Measurements from ENCODE around the gene SLC6A2.
"Not testable (repeated sequence)": the region's sequence is repeated elsewhere in the genome, so short reads cannot be mapped to it uniquely, and the experiment has no call there.

Gene SLC6A2
- 0 reads per million in 2 experiments for total RNA-seq

DNA sequence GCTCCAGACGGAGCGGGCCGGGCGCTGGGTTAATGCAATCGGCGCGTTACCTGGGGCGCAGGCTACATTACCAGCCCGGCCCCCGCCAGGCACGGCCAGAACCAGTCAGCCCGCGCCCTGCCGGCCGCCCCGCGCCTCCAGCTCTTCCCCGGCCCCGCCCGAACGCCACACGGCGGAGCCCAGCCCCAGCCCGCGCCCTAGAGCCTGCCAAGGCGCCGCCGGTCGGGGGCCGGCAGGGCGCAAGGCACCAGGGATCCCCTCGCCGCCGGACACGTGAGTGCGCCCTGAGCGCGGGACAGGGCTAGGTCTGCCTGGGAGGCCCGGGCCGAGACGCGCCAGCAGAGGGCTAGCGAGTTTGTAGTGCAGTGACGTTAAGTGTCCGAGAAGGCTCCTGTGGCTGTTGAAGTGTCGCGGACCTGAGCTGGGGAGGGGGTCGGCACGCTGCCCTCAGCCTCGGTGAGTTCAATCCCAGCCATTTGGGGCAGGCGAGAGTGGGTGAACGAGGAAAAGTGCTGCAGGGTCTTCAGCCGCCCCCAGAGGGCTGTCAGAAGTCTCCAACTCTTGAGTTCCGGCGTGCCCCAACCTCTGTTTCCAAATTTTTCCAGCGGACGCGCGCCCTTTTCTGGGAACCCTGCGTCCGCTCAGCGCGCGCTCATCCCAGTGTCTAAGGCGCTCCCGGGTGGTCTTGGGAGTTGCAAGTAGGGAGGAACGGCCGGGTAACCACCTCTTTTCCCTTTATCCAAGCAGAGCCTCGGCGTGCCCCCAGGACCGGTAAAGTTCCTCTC, at the start of gene SLC6A2:
Gene SLC6A2, plus strand, starts transcription at position 92 of the 785 bp plus-strand sequence. CDS start 707 bp downstream, outside the sequence.
- DNase-seq (ENCODE audit: low read depth): no peak

DNA sequence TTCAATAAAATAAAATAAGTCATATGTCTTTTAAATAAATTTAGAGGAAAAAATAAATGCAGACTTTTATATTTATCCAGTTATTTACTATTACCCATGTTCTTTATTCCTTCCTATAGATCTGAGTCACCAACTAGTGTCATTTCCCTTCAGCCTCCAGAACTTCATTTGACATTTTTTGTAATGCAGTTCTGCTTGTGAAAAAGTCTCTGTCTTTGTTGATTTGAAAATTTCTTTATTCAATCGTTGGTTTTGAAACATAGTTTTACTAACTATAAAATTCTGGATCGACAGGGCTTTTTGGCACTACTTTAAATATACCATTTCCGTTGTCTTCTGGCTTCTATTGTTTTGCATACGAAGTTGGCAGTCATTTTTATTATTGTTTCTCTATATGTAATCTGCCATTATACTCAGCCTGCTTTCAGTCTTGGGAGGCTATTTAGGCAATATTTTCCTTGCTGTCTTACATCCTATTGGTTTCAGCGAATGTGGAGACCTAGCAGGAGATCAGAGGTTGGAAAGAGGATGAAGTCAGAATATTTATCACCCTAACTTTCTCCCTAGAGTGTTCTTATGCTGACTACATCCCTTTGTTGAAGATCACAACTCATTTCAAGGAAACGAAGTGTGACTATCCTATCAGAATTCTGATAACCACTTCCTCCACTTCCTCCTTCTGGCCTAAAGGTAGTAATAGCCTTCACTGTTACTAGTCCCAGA, 42.0 kb upstream of the SLC6A2 start:
- DNase-seq (ENCODE audit: low read depth): no peak

DNA sequence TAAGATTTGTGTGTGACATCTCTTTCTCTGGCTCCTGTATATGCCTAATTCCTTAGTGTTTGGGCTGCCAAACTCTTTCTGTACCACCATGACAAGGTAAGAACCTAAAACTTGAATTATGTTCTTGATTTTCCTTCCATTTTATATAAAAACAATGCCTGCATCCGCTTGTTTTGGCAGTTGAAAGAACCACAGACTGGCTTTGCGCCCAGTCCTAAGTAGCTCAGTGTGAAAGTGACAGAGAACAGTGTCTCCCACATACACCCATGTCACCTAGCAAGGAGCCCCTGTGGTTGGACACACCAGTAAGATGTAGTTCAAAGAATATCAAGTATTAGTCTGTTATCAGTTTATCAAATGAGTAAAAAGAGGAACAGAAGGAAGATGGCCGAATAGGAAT, 40.7 kb upstream of the SLC6A2 start:
- DNase-seq (ENCODE audit: low read depth): no peak

- not testable (repeated sequence) for DNase-seq (ENCODE audit: low read depth)
Measured at GRCh38 chr16:55615670-55616069, 40.1 kb upstream of the SLC6A2 start.

GRCh38 chr16:55621771-55622170, 34.0 kb upstream of the SLC6A2 start:
- no peak for DNase-seq (ENCODE audit: low read depth)

GRCh38 chr16:55622272-55622671, 33.5 kb upstream of the SLC6A2 start:
- DNase-seq (ENCODE audit: low read depth): no peak

- DNase-seq (ENCODE audit: low read depth): no peak
Measured at GRCh38 chr16:55622930-55623561, 32.7 kb upstream of the SLC6A2 start.

DNA sequence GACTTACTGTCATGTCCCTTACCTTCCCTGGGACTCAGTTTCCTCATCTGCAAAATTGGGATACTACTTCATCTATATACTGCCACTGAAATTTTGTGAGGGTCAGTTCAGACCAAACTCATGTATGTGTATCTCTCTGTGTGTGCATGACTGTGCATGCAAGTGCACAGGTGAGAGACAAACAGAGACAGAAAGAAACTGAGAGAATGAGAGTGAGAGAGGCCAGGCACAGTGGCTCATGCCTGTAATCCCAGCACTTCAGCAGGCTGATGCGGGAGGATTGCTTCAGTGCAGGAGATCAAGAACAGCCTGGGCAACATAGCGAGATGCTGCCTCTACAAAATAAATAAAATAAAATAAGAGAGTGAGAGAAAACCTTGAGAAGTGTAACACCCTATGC, 32.1 kb upstream of the SLC6A2 start:
- no peak for DNase-seq (ENCODE audit: low read depth)

DNA sequence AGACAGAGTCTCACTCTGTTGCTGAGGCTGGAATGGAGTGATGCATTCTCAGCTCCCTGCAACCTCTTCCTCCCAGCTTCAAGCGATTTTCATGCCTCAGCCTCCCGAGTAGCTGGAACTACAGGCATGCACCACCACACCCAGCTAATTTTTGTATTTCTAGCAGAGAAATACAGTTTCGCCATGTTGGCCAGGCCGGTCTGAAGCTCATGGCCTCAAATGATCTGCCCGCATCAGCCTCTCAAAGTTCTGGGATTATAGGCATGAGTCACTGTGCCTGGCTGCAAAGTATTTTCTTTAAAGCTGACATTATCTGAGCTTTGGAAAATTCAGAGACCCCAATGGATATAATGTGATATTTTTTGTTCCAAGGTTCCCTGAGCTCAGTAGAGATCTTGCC, 31.1 kb upstream of the SLC6A2 start:
- DNase-seq (ENCODE audit: low read depth): no peak

GRCh38 chr16:55625843-55626242, 29.9 kb upstream of the SLC6A2 start:
- no peak for DNase-seq (ENCODE audit: low read depth)

GRCh38 chr16:55628306-55628968, 27.4 kb upstream of the SLC6A2 start:
- no peak for DNase-seq (ENCODE audit: low read depth)

DNA sequence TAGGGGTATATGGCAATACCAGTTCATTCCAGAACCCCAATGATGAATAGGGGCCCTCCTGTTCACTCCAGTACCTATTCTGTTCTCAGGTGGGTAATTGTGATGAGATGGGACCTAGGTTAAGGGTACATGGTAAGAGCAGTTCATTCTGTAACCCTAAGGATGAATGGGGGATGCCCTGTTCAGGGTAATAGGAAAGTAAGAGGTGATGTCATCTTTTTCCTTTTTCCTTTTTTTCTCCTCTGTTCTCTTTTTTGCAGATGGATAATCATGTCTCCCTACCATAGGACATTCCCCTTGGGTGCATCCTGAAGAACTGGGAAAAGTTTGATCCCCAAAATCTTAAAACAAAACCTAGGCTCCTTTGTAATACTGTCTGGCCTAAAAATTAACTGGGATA, 25.0 kb upstream of the SLC6A2 start:
- no peak for DNase-seq (ENCODE audit: low read depth)

DNA sequence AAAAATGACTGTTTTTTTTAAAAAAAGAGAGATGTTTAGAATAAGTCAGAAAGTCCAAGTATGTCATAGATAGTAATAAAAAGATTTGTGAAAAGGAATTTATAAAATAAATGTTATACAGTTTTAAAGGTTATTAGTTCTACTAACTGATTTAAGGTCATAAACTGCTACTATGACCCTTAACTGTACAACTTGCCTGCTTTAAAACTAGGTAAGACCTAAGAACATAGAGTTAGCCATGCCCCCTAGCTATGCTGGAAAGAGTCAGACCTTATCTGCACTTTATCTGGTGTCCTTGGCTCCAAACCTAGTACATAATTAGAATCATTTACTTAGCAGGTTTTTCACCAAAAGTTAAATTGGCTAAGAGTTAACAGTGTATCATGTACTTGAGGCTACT, 23.5 kb upstream of the SLC6A2 start:
- DNase-seq (ENCODE audit: low read depth): no peak

GRCh38 chr16:55634193-55634592, 21.6 kb upstream of the SLC6A2 start:
- no peak for DNase-seq (ENCODE audit: low read depth)

- DNase-seq (ENCODE audit: low read depth): no peak
Measured at GRCh38 chr16:55638256-55638655, 17.5 kb upstream of the SLC6A2 start.

DNA sequence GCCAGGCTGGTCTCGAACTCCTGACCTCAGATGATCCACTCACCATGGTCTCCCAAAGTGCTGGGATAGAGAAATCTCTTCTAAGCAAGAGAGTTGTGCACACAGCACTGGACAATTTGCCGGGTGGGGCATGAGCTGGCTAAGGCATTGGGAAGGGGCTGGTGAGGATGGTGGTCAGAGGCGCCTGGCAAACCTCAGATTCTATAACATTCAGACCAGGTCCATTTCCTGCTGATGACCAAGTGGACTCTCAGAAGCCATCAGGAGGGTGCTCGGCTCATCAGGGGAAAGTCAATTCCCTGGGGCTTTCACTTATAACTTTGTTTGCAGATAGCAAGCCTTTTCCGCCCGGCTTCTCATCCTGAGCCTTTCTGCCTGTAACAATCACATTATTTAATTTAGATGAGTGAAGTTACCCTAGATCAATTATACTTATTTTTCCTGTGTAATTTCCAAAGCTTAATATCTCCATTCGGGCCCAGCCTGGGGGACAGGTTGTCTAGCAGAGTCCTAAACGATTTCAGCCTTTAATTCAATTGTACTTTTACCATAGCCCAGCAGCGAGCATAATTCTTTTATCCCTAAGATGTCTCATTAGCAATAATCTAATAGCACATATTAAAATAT, 15.0 kb upstream of the SLC6A2 start:
- DNase-seq (ENCODE audit: low read depth): no peak

DNA sequence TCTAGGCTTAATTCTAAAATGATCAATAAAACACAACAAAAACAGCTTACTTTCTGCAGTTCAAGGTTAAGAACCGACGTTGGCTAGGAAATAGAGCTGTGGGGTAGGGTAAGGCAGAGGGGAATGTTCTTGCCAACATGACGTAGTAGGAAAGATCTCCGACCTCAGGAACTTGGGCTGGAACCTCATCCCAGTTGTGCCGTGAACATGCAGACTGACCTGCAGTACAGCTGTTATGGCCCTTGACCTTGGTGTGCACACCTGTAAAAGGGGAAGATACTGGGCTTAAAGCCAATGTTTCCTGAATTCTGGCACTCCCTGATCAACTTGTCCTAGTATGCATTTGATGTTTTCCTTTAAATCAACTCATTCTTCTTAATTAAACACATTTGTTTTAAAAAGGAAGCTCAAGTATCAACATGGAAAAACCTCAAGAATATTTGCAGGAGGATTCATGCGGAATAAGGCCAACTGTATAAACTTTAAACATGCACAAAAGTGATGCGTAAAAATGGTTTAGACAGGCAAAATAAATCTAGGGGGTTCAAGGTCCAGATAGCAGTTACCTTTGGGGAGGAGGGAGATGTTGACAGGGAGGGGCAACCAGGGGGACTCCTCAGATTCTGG, 14.2 kb upstream of the SLC6A2 start:
- no peak for DNase-seq (ENCODE audit: low read depth)

GRCh38 chr16:55642611-55643010, 13.2 kb upstream of the SLC6A2 start:
- no peak for DNase-seq (ENCODE audit: low read depth)

- no peak for DNase-seq (ENCODE audit: low read depth)
Measured at GRCh38 chr16:55643161-55643970, 12.4 kb upstream of the SLC6A2 start.

DNA sequence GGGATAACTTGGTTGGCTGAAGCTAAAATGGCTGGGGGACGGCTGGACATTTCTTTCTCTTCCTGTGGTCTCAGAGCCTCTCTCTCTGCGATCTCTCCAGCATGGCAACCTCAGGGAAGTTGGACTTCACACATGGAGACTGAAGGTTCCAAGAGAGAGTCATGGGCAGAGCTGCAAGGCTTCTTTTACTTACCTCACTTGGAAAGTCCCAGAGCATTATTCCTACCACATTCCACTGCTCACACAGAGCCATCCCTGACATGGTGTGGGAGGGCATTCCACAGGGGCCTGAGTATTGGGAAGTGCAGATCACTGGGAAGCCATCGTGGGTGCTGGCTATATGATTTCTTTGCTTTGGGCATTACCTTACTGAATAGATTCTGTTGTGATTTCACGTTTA, 9.8 kb upstream of the SLC6A2 start:
- no peak for DNase-seq (ENCODE audit: low read depth)

DNA sequence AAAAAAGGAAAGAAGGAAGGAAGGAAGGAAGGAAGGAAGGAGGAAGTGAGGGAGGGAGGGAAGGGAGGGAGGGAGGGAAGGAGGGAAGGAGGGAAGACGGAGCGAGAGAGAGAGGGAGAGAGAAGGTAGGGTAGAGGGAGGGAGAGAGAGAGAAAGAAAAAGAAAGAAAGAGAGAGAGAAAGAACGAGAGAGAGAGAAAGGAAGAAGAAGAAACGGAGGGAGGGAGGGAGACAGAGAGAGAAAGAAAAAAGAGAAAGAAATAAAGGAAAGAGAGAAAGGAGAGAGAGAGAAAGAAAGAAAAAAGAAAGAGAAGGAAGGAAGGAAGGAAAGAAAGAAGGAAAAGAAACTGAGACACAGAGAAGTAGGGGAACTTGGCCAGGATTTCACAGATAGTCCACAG, 8.4 kb upstream of the SLC6A2 start:
- DNase-seq (ENCODE audit: low read depth): no peak
